ENCODE data around the gene RFX2.

Gene RFX2

DNA sequence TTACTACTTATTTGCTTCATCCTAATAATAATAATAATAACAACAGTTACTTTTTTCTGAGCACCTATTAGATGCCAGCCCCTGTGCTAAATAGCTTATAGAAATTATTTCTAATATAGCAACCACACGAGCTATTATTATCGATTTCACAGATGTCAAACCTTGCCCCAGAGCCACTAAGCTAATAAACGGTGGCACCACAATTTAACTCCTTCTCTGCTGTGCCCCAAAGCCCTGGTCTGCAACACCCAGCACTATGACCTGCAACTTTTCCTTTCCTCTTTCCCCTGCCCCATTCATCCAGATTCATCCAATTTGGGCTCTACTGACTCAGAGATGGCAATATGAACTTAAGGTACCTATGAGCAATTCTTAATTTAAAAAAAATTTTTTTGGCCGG, 6.4 kb downstream of the RFX2 start:
- DNase-seq (ENCODE audit: low read depth), result no peak

DNA sequence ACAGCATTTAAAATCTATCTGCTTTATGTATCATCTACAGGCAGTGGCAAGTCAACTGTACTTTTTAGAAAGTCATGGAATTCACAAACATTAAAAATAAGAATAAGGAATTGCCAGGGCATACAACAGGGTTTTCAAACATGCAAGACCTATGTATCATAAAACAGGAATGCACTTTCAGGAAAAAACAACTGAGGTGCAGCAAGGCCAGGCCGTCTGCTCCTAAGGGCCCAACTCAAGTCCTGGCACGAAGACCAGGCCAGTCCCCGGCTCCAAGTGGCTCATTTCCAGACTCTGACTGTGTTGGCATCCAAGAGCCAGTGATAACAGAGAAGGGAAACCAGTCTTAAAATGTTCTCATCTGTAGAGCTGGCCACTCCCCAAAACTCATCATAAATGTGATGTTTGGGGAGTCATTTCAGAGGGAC, 7.1 kb downstream of the RFX2 start:
- DNase-seq (ENCODE audit: low read depth), result no peak

- no peak for DNase-seq (ENCODE audit: low read depth)
Measured at GRCh38 chr19:6101991-6102390, 8.3 kb downstream of the RFX2 start.

GRCh38 chr19:6101291-6101825, 8.9 kb downstream of the RFX2 start:
- DNase-seq (ENCODE audit: low read depth), result no peak

DNA sequence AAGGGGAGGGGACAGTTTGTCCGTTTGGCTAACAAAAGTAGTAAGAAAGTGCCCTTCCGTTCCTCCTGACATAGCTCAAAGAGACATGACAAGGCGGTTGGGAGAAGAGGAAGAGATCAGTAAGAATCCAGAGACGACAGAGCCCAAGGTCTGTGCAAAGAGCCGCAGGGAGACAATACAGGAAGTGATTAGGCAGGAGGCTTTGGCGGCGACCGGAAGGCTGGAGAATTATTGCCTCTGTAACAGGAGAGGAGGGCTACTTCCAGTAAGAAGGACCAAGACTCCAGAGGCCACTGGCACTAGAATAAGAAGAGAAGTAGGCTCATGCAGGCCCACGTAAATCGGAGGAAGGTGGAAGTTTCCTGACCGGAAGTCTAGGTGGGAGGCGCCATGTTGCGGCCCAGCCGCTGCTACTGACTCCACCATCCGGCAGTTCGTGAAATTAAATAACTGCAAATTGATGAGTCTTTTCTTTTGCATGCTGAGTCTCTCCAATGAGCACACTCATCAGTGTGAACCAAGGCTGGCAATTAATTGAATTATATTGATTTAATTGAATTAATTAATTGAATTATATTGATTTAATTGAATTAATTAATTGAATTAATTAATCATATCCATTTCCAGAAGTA, 9.9 kb downstream of the RFX2 start:
- peak; percentile 28 for DNase-seq (ENCODE audit: low read depth)

DNA sequence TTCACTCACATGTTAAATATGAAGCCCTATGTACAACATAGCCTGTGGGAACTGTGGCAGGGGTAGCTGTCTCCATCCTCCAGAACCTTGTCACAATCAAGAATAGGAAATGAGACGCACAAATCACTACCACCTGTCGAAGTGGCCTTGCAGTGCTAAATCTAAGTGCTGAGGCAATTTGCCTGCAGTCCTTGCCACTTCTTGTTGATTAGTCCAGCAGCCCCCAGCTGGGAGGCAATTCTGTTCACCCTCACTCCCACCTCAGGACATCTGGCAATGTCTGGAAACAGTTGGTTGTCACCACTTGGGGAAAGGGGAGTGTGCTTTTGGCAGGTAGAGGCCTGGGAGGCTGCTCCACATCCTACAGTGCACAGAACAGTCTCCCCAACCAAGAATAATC, 10.7 kb downstream of the RFX2 start:
- DNase-seq (ENCODE audit: low read depth), result no peak

GRCh38 chr19:6099033-6099432, 11.3 kb downstream of the RFX2 start:
- DNase-seq (ENCODE audit: low read depth), result no peak

DNA sequence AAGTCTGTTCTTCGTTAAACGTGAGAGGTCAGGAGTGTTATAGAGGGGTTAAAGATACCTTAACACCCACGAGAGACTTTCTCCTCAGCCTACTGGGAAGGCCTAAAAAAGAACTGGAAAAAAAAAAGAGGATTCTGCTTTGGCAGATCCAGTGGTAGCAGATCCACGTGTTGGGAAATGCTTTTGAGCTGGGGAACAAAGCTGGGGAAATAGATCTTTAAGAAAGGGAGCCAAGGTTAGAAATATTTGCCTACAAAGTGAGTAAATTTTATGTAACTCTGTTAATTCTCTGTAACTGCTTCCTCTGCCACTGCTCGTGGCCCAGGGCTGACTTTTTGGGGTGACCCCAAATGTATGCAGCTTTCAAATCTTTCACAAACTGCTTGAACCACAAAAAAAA, 11.7 kb downstream of the RFX2 start:
- no peak for DNase-seq (ENCODE audit: low read depth)

GRCh38 chr19:6097911-6098310, 12.4 kb downstream of the RFX2 start:
- no peak for DNase-seq (ENCODE audit: low read depth)

- no peak for DNase-seq (ENCODE audit: low read depth)
Measured at GRCh38 chr19:6095760-6096159, 14.5 kb downstream of the RFX2 start.

GRCh38 chr19:6092329-6093286, 17.7 kb downstream of the RFX2 start:
- DNase-seq (ENCODE audit: low read depth), result no peak

- no peak for DNase-seq (ENCODE audit: low read depth)
Measured at GRCh38 chr19:6091771-6092291, 18.5 kb downstream of the RFX2 start.

DNA sequence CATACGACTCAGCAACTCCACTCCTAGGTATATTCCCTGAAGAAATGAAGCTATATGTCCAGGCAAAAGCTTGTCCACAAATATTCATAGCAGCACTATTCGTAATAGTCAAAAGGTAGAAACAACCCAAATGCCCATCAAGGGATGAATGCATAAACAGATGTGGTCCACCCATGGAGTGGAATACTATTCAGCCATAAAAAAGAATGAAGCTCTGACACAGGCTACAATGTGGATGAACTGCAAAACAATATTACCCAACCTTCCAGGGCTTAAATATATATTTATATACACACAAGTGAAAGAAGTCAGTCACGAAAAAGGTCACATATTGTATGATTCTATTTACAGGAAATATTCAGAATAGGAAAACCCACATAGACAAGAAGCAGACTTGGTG, 19.7 kb downstream of the RFX2 start:
- no peak for DNase-seq (ENCODE audit: low read depth)

DNA sequence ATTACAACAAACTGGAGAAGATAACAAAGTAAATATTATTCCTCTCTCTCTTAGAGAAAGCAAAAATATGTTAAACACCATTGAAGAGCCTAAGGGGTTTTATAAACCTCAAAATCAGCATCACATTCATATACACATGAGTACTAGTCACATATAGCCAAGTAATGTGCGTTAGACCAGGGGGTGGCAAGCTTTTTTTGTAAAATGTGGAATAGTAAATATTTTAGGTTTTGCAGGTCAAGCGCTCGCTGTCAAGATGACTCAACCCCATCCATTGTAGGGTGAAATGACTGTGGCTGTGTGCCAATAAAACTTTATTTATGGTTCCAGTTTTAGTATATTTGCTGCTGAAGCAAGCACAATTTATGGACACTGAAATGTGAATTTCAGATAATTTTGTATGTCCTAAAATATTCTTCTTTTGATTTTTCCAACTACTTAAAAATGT, 21.7 kb downstream of the RFX2 start:
- DNase-seq (ENCODE audit: low read depth), result no peak

- no peak for DNase-seq (ENCODE audit: low read depth)
Measured at GRCh38 chr19:6087074-6087571, 23.2 kb downstream of the RFX2 start.

GRCh38 chr19:6086068-6086788, 24.1 kb downstream of the RFX2 start:
- DNase-seq (ENCODE audit: low read depth), result no peak

DNA sequence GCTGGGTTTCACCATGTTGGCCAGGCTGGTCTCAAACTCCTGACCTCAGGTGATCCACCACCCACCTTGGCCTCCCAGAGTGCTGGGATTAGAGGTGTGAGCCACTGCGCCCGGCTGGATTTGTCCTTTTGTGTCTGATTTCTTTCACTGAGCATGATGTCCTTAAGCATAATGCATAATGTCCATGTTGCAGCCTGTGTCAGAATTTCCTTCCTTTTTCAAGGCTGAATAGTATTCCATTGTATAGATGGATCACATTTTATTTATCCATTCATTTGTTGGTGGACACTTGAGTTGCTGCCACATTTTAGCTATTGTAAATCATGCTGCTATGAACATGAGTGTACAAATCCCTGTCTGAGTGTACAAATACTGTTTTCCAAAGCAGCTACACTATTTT, 25.5 kb downstream of the RFX2 start:
- no peak for DNase-seq (ENCODE audit: low read depth)

GRCh38 chr19:6079107-6079506, 31.2 kb downstream of the RFX2 start:
- DNase-seq (ENCODE audit: low read depth), result no peak

DNA sequence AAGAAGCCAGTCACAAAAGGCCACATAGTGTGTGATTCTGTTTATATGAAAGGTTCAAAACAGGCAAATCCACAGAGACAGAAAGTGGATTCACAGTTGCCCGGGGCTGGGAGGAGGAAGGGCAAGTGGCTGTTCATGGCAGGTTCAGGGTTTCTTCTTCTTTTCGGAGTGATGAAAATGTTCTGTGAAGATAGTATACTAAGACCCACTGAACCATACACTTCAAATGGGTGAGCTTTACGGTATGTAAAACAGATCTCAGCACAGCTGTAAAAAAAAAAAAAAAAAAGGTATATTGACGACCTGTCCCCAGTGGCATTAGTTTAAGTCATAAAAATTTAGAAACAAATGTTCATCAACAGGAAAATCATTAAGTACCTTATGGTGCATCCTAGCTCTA, 32.2 kb downstream of the RFX2 start:
- DNase-seq (ENCODE audit: low read depth), result no peak

DNA sequence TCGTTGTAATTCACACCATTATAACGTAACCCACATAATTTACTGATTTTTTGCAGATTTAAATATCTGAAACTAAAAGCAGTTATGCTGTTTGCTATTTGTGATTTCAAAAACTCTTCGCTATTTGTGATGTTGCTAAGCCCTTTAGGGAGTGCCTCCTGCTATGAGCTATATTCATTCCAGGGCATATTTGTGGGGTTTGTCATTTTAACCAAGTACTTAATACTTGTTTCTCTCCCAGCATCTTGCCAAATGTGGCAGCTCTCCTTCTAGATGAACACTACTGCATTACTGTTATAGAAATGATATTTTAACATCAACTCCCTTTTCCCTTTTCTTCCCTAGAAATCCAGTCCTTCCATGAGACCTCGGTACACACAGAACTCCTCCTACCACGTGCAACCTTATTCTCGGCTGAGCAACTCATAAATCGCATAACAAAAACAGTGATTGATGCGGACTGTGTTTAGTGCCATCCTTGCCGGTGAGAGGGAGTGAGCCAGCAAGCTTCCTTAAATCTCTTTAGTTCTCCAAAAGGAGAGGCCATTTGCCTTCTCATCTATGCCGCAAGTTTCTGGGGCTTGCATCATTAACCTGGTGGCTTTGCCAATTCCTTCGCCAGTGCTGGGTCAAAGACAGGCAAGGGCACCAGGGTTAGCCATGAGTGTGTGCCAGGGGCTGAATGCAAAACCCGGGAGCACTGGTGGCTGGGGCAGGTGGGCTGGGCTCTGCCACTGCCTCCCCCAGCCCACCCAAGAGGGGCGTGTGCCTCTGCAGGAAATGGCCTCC, 33.4 kb downstream of the RFX2 start:
- no peak for DNase-seq (ENCODE audit: low read depth)

DNA sequence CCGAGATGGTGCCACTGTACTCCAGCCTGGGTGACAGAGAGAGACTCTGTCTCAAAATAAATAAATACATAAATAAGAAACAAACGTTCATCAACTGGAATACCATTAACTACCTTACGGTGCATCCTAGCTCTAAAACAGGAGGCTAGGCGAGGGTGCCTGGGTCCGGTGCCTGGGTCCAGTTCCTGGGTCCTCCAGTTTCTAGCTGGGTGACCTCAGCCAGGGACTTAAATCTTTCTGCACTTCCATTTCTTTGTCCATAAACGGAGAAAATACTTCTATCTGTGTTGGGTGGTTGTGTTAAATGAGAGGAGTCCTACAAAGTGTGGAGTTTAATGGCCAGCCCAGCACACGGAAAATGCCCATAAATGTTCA, 34.0 kb downstream of the RFX2 start:
- no peak for DNase-seq (ENCODE audit: low read depth)

Measured in activated T-helper 9 cell treated with anti-CD3 and anti-CD28 coated beads, Interleukin-2, amount 50 U/mL, for 16 hours (primary cell).